ENCODE data around the gene IRS1. TPM values are rescaled to one million over a fixed set of nuclear protein-coding genes. Genes with fewer than 3 reads are reported as not detected.

IRS1 gene
- total RNA-seq, 1 donor from 2014 or later = 12.6 TPM

GRCh38 chr2:226702376-226702775 is 97.2 kb downstream of the IRS1 start:
- H3K27me3 ChIP-seq (ENCODE audit: control insufficient read depth, insufficient read depth, low read length) = no peaks in the 10 kb centered on the region
- H3K36me3 ChIP-seq (ENCODE audit: control insufficient read depth, insufficient read depth, low read length) = no peaks in the 10 kb centered on the region
- FAIRE-seq = no peak
- DNase-seq (ENCODE audit: low read depth) = no peak
- H3K4me3 ChIP-seq (ENCODE audit: low read depth, low read length) = no peak overlapping the region
- TF ChIP-seq CTCF (IDR thresholded peaks at IDR 0.05; ENCODE audit: insufficient read depth, low read length, severe bottlenecking) = no peak

- Histone ChIP-seq H3K4me3 (ENCODE audit: low read depth, low read length) (no peak overlapping the region), H3K36me3 (ENCODE audit: control insufficient read depth, insufficient read depth, low read length) (no peaks in the 10 kb centered on the region), H3K27me3 (ENCODE audit: control insufficient read depth, insufficient read depth, low read length) (no peaks in the 10 kb centered on the region)
- TF ChIP-seq CTCF (IDR thresholded peaks at IDR 0.05; ENCODE audit: insufficient read depth, low read length, severe bottlenecking) = no peak
- DNase-seq (ENCODE audit: low read depth) = no peak
- no peak for FAIRE-seq
Measured at GRCh38 chr2:226701052-226701451, 98.6 kb downstream of the IRS1 start.

GRCh38 chr2:226699321-226699720 is 100.3 kb downstream of the IRS1 start:
- no peak for TF ChIP-seq CTCF (IDR thresholded peaks at IDR 0.05; ENCODE audit: insufficient read depth, low read length, severe bottlenecking)
- H3K27me3 ChIP-seq (ENCODE audit: control insufficient read depth, insufficient read depth, low read length) = no peaks in the 10 kb centered on the region
- no peak for DNase-seq (ENCODE audit: low read depth)
- FAIRE-seq = peak; percentile 28
- H3K4me3 ChIP-seq (ENCODE audit: low read depth, low read length) = no peak overlapping the region
- no peaks in the 10 kb centered on the region for H3K36me3 ChIP-seq (ENCODE audit: control insufficient read depth, insufficient read depth, low read length)

GRCh38 chr2:226698671-226699070 is 100.9 kb downstream of the IRS1 start:
- TF ChIP-seq CTCF (IDR thresholded peaks at IDR 0.05; ENCODE audit: insufficient read depth, low read length, severe bottlenecking) = no peak
- Histone ChIP-seq H3K4me3 (ENCODE audit: low read depth, low read length) (no peak overlapping the region), H3K27me3 (ENCODE audit: control insufficient read depth, insufficient read depth, low read length) (no peaks in the 10 kb centered on the region), H3K36me3 (ENCODE audit: control insufficient read depth, insufficient read depth, low read length) (no peaks in the 10 kb centered on the region)
- DNase-seq (ENCODE audit: low read depth) (no peak), FAIRE-seq (no peak)

GRCh38 chr2:226694586-226695284 is 104.9 kb downstream of the IRS1 start:
- H3K27me3 ChIP-seq (ENCODE audit: control insufficient read depth, insufficient read depth, low read length) = no peaks in the 10 kb centered on the region
- H3K4me3 ChIP-seq (ENCODE audit: low read depth, low read length) = no peak overlapping the region
- FAIRE-seq (no peak), DNase-seq (ENCODE audit: low read depth) (no peak)
- no peaks in the 10 kb centered on the region for H3K36me3 ChIP-seq (ENCODE audit: control insufficient read depth, insufficient read depth, low read length)
- TF ChIP-seq CTCF (IDR thresholded peaks at IDR 0.05; ENCODE audit: insufficient read depth, low read length, severe bottlenecking) = no peak

- FAIRE-seq = no peak
- no peak for TF ChIP-seq CTCF (IDR thresholded peaks at IDR 0.05; ENCODE audit: insufficient read depth, low read length, severe bottlenecking)
- DNase-seq (ENCODE audit: low read depth) = no peak
- Histone ChIP-seq H3K27me3 (ENCODE audit: control insufficient read depth, insufficient read depth, low read length) (no peaks in the 10 kb centered on the region), H3K4me3 (ENCODE audit: low read depth, low read length) (no peak overlapping the region), H3K36me3 (ENCODE audit: control insufficient read depth, insufficient read depth, low read length) (no peaks in the 10 kb centered on the region)
Measured at GRCh38 chr2:226694149-226694548, 105.5 kb downstream of the IRS1 start.

All from bronchial epithelial cell (primary cell).